Stimulated activated CD8-positive, alpha-beta memory T cell treated with anti-CD3 and anti-CD28 coated beads, Interleukin-15, amount 100 ng/mL, for 4 hours (primary cell): ENCODE results near the gene TRMT13.
"Not testable (repeated sequence)": the region's sequence is repeated elsewhere in the genome, so short reads cannot be mapped to it uniquely, and the experiment has no call there.

Experiments used
- DNase-seq, 2 donors: peaks; one replicate each; pipeline ENCODE4 v3.0.0-alpha.2; 2020; ENCODE audit warnings: low read depth in 2 of 2

The TRMT13 gene

DNA sequence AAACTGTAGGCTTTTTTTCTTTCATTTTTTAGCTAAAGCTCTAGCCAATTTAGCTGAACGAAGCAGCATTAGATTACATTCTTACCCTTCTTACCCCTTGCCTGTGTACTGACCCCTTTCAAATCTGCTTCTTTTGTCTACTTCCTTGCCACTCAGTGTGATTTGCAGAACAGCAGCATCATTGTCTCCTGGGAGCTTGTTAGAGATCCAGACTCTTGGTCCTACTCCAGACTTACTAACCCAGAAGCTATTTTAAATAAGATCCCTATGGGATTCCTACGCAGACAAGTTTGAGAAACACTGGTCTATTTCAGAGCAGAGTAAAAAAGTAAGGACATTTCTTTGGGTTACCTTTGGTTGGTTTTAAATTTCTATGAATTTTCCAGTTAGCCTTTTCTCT is 31.3 kb downstream of the TRMT13 start:
- DNase-seq: no peak

DNA sequence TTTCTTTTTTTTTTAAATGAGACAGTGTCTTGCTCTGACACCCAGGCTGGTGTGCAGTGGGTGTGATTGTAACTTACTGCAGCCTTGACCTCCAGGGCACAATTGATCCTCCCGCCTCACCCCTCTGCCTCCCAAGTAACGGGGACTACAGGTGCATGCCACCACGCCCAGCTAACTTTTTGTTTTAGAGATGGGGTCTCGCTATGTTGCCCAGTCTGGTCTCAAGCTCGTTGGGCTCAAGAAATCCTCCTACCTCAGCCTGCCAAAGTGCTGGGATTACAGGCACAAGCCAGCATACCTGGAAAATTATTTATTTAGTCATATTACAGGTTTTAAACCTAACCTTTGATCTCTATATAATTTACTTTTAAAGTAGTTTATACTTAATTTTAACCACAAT is 31.7 kb downstream of the TRMT13 start:
- DNase-seq: no peak

DNA sequence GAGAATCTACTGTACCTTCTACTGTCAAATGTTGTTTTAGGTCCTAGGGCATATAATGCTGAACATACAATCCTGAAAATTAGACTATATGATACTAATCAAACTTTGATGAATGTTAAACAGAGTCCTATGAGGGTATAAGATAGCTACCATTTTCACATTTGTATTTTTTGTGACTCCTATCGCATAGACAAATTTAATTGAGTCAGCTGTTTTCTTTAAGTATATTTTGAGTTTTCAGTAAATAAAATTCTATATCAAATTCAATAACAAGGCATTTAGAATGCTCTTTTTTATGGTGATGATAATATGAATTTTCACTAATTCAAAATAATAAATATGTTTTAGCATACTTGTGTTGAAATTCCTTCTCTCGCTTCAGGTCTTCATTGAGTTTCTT is 35.1 kb downstream of the TRMT13 start:
- DNase-seq: no peak

DNA sequence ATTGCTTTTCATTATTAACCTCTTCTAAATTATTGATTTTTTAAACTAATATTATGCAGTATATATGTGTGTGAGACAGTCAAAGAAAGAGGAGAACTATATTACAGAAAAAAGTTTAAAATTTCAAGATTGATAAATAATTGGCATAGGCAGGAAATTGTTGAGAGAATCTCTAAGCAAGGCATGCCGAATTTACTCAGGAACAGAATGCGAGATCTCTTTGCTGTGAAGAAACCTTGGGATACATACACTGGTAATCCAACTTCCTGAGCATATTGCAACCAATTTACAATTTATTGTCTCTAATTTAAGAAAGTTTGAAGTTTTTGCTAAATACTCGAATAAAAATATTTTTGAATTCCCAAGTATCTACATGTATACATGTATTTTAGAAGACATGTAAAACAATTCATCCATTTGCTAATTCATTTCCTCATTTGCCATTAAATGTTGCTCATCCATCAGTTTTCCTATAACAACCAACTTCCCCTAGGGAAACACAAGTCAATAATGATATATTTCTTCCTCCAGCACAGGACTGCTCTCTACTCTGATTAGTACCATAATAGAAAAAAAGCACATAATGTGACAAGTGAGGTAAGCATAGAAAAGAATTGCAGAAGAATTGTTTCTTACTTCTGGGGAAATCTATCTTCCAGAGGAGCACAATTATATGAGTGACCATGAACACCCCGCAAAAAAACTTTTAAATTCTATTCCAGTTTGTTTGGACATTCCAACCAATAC is 44.5 kb downstream of the TRMT13 start:
- DNase-seq: no peak

DNA sequence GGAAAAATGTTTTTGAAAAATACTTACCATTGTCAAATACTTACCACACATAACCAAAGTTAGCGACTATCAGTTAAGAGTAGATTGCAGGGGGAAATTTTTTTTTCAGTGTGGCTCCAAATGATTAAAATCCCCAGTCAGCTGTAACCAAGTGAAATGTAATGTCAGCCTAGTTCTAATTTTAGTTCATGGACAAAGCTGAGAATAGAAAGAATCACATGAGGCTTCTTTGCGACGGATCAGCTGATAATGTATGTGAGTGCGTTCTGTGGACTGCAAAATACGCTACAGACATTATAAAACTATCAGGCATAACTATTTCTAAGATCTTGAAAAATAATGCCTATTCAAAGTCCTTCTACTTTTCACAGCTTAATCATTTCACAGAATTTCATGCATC is 45.1 kb downstream of the TRMT13 start, which contains the start of gene LRRC39:
LRRC39 (minus strand) TSS at position 166 of the 400 bp plus-strand sequence. CDS start 9,740 bp downstream, outside the sequence.
- DNase-seq: no peak

DNA sequence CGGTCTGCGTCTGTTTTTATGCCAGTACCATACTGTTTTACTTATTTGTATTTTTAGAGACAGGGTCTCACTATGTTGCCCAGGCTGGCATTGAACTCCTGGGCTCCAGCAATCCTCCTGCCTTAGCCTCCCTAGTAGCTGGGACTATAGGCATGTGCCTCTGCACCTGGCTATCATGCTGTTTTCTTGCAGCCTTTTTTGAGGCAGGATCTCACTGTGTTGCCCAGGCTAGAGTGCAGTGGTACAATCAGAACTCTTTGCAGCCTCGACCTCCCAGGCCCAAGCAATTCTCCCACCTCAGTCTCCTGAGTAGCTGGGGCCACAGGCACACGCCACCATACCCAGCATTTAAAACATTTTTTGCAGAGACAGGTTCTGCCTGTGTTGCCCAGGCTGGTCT is 50.4 kb downstream of the TRMT13 start:
- no peak for DNase-seq

DNA sequence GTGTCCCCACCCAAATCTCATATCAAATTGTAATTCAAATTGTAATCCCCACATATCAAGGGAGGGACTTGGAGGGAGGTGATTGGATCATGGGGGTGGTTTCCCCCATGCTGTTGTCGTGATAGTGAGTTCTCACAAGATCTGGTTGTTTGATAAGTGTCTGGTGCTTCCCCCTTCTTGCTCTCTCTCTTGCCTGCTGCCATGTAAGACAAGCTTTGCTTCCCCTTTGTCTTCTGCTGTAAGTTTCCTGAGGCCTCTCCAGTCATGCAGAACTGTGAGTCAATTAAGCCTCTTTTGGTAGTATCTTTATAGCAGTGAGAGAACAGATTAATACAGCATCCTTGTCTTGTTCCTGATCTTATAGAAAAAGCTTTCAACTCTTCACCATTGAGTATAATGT is 51.6 kb downstream of the TRMT13 start:
- DNase-seq: no peak

DNA sequence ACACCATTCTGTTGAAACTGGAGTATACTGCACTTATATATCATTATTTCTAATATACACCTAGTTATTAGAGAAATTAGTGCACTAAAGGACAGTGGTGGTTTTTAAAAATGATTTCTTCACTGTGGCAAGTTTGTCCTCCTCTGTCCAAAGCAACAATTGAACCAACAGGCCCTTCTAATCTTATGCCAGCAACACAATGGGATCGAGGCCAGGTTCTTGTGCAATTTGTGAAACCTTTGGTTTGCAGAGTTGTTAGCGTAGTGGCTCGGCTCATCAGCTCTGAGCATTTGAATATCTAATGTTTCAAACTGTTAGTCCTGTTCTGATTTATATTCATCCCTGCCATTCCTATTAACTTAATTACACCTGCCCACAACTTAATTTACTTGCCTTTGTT is 54.9 kb downstream of the TRMT13 start:
- no peak for DNase-seq

DNA sequence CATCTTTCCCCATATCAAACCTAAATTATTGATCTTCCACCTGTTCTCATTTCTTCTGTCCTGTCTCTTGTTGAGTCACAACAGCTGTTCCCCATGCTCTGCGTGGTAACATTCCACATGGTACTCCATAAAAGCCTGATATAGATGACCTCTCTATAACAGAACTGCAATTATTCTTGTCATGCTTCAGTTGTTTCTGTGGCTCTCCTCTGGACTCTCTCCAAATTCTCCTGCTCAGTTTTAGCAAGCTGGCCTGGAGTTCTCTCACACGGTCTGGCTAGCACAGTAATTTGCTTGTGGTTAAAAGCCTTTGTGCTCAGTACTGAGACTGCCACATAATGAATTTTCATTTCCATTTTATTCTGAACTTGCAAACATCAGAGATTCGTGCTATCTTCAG is 55.7 kb downstream of the TRMT13 start:
- DNase-seq: no peak

DNA sequence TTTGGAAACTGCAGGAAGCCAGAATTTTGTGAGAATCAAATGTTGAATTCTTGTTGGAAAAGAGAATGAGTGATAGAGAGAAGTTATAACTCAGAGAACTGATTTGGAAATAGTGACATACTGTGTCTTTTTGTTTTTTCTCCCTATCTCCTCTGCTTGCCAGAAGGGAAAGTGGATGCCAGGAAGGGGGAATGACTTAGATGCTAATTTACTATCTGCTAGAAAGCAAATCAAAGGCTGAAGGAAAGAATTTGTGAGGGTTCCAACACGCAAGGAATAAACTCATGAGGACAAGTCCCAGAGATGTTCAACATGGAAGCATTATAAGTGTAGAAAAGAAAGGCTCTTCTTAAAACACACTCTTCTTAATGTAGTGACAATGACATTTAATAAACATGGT is 65.6 kb downstream of the TRMT13 start:
- no peak for DNase-seq

DNA sequence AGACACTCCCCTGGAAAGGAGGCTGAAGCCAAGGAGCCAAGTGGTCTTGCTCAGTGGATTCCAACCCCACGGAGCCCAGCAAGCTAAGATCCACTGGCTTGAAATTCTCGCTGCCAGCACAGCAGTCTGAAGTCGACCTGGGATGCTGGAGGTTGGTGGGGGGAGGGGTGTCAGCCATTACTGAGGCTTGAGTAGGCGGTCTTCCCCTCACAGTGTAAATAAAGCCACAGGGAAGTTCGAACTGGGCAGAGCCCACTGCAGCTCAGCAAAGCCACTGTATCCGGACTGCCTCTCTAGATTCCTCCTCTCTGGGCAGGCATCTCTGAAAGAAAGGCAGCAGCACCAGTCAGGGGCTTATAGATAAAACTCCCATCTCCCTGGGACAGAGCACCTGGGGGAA is 67.1 kb downstream of the TRMT13 start:
- DNase-seq: not testable (repeated sequence)
